NCI-H460 (cell line): Measurements from ENCODE around the gene CACNA1C. TPM values are rescaled to one million over a fixed set of nuclear protein-coding genes. Genes with fewer than 3 reads are reported as not detected.
A peak's percentile ranks its signal among the peaks of the same experiment; 100 is the strongest.

Source experiments
- DNase-seq: peaks from one replicate; pipeline ENCODE4 v3.0.0-alpha.2; 2016; ENCODE audit warnings: low read depth; ENCODE audit errors: extremely low read depth
- total RNA-seq: library from RNA; depleted of rRNA; stranded (reverse); fragments of >200 nt; shearing (Covaris generic); gene quantifications from 2 replicates; pipeline ENCODE4 v1.2.3, GENCODE V29; 2014

Gene CACNA1C
- total RNA-seq, 1 experiment from 2014 or later: 0.37 TPM

DNA sequence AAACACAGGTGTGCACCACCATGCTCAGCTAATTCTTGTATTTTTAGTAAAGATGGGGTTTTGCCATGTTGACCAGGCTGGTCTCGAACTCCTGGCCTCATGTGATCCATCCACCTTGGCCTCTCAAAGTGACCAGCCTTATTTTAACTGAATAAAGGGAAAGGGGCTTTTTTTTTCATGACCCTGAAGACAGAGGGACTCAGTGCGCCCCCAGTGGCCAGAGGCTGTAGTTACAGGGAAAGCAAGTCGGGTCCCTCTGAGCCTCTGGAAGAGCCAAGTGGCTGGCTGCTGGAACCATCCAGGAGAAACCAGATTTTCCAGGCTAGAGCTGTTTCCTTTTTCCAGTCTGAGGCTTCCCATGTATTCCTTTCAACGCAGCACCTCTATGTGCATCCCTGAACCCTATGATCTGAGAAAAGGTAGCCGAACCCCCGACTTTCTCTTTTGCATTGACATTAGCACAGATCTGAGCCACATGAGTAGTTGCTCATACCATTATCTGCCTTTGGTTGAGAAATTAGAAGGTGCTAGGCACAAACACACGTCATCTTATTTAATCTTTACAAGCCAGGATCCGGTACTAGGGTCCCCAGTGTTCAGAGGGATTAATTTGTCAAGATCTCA, 342.7 kb downstream of the CACNA1C start:
- peak; percentile 29 for DNase-seq

DNA sequence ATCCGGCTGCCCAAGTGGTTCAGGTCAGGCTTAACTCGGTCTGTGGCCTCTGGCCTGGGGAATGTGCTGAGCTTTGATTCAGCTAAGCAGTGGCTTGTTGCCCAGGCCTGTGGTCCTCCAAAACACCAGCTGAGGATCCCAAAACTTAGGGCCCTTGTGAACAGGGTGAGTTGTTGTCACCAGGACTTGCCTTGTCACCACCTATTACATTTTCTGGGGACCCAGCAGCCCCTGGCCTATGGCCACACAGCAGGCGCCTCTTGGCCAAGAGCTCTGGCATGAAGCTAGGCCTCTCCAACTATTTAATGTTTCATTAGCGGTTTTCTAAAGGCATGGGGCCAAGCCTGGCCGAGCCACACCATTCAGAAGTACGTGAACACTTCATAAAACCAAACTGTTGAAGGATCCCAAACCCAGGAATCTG, 343.7 kb downstream of the CACNA1C start:
- DNase-seq: no peak

DNA sequence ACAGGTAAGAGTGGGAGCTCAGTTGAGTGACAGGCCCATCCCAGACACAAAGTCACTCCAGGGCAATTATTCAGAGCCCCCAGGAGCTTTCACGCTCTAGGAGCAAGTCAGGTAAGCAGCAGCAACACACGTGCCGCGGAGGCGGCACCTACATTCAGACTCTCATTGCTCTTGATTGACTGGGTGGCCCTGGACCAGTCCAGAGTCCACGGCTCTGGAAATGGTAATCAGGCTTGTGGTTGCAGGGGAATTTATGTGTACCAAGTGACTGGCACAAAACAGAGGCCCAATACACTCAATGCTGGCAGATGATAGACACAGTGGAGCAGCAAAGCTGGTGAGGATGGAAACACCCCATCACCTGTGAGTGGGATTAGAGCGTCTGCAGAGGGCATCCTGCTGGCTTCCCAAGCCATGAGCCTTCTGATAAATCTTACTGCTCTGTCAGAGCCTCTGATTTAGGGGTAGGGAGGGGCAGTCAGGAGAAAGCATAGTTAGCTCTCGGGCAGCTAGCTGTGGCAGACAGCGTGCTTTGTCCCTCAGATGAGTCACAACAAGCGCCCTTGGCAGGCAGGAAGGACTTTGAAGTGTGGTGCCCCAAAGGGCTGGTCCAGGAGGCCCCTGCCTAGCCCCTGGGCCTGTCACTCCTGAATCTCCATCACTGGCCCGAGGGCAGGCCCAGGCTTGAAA, 344.7 kb downstream of the CACNA1C start:
- DNase-seq: no peak

DNA sequence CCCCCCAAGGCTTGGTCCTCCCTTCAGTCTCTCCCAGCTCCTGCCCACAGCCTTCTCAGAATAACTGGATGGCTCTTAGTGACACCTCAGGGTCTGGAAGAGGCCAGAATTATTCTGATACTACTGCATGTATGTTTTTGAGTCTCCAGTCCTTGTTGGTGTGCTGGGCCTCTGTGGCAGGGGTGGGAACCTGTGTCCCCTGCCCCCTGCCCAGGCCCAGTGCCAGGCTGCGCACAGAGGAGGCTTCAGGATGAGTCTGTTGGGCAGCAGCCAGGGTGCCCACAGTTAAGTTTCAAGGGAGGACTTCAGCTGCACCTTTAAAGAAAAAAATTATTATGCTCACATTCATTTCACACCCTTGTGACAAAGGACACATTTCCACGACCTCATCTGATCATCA, 348.3 kb downstream of the CACNA1C start:
- no peak for DNase-seq

DNA sequence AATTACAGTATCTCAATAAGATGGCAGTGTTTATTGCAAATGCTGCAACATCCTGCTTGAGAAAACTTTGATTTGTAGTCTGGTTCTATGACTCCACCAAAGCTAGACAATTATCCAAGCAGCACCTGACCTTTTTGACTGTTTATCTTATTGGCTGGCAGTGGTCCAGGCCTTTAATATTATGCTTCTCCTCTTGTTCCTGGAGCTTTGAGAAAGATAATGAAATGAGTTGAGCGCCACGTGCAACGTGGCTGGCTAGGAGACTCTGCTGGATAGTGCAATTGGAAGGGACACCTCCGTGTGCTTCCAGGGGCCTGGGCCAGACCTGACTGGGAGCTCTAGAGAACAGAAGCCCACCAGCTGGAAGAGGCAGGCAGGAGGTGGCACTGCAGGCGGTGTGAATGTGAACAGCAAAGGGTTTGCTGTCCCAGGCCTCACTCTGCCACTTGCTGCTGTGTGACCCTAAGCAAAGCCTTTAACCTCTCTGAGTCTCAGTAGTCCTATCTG, 349.3 kb downstream of the CACNA1C start:
- DNase-seq: no peak

DNA sequence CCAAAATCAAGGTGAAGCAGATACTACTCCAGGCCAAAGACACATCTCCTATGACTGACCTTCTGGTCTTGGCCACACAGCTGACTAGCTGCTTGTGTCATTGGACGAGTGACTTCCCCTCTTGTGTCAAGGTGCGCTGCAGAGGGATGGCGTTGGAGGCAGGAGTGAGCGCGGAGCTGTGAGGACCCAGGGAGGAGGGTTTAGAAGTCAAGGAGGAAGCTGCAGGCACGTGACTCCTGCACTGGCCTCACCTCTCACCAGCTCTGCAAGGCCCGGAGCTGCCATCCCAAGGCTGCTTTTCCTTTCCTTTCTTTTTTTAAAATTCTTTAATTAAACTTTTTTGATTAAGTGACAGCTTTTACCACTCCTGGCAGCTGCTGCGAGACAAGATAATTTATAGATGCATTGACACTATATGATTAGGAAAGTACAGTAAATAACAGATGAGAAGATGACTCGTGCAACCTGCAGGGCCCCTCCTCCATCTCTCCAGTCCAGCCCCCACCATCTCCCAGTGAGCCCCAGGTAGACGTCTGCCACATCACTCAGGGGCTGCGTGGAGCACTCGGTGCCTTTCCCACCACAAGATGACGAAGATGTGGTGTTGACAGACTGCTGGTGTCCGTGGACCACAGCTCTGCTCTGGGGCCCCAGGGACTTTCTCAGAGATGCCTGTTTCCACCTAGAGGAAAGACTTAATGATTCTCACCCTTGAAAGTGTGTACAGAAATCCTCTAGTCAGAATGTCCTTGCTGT, 350.6 kb downstream of the CACNA1C start:
- no peak for DNase-seq

DNA sequence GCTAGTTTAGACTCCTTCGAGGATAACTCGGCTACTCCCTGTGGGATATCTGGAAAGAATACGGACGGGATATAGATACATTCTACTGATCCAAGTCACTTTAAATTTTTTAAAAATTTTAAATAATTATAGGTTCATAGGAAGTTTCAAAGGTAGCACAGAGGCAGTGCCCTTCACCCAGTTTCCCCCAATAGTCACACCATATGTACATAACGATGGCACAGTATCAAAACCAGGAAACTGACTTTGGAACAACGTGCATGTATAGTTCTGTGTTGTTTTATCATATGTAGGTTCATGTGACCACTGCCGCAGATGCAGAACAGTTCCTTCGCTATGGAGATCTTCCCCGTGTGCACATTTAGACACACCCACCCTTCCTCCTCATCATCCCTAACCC, 352.3 kb downstream of the CACNA1C start:
- no peak for DNase-seq

DNA sequence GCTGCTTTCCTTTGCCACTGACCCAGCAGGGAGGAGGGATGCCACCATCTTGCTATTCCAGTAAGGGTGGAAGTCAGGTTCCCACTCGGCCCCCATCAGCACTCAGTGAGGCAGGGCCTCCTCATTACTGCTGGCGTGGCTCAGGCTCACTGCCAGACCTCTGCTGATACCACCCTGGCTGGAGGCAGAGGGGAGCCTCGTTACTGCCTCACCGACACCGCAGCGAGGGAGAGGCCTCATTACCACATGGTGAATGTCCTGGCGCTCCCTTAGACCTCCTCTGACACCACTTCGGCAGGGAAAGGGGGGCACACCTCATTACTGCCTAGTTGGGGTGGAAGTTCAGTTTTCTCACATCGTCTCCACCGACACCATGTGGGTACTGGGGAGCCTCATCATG, 354.1 kb downstream of the CACNA1C start:
- no peak for DNase-seq

DNA sequence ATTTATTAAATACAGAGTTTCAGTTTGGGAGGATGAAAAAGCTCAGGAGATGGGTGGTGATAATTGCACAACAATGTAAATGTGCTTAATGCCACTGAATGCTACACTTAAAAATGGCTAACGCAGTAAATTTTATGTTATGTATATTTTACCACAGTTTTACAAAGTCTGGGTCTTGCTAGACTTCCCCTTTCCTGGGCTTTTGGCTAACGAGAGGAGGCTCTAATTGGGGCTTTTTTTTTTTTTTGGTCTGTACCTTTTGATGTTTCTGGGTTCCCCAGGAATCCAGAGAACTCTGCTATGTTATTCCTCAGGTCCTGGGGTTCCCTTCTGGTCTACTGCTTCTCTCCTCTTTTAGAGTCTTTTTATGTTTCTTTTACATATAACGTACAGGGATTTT, 355.5 kb downstream of the CACNA1C start:
- DNase-seq: no peak

DNA sequence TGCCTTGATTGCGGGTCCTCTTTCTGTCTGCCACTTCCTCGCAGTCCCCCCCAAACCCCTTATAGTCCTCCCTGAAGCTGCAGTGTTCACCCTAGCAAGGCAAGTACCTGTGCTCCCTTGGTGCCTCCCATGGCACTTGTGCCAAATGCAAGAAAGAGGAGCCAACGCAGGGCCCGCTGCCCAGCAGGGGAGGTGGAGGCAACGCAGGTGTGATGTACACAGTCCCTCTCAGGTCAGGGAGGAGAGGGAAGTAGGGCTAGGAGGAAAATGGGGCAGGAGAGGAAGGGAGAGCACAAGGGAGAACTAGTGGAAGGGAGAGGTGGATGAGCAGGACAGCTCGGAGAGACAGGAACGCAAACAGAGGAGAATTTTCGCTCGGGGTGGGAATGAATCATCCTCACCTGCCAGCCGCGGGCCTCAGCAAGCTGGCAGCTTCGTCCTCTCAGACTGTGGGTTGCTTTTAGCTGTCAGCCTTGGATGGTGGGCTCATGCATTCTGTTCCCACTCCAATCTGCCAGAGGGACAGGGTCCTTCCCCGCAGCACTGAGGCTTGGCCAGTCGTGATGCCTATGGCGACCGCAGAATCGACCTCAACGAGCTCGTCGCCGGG, 357.0 kb downstream of the CACNA1C start:
- DNase-seq: no peak

DNA sequence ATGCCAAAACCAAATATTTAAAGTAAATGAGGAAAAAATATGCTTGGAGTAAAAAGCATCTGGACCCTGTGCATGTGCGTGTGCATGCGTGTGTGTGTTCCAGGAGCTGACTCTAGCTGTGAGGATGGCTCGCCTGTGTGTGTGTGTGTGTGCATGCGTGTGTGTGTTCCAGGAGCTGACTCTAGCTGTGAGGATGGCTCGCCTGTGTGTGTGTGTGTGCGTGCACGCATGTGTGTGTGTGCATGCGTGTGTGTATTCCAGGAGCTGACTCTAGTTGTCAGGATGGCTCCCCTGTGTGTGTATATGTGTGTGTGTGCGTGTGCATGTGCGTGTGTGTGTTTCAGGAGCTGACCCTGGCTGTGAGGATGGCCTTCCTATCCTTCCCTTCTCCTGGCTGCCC, 357.7 kb downstream of the CACNA1C start:
- no peak for DNase-seq

DNA sequence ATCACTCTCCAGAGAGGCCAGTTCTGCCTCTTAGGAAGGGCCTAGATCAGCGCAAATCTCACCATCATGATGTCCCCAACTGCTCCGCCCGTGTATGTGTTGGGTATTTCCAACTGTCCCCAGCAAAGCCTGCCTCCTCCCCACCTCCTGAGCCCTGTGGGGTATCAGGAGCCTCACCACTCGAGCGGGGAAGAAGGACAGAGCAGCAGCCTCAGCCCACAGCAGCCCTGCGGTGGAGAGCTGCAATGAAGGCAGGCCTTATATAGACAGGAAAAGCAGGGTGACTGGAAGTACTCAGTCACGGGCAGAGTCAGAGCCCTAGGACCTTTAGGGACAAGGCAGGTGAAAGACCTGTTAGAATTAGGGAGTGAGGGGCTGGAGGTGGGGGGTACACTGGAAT, 358.2 kb downstream of the CACNA1C start:
- no peak for DNase-seq

DNA sequence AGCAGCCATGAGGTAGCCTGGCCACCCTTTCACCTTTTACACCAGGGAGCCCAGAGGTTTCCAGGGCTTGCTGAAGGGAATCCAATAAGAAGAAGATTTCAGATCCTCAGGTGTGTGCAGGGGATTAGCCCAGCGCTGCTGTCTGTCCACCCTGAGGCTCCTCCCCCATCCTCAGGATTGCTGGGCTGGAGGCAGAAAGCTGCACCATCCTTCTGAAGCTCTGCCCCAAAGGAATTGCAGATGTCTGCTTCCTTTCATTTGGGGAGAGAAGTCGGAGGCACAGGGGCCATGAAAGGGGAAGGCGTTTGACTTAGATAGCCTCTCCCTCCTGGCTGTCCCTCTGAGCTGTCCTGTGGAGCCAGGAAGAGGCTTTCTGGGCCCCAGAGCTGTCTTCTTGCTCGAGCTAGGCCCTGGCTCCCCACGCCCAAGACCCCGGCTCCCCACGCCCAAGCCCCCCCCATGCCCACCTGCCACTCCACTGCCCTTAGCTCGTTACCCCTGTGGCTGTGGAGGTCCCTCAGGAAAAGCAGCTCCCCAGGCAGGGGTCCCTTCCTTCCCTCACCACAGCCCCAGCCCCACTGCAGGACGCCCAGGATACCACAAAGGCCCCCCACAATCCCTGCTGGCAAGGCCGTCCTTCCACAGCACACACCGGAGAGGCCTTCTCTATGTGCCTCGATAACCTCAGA, 359.0 kb downstream of the CACNA1C start:
- DNase-seq: no peak

DNA sequence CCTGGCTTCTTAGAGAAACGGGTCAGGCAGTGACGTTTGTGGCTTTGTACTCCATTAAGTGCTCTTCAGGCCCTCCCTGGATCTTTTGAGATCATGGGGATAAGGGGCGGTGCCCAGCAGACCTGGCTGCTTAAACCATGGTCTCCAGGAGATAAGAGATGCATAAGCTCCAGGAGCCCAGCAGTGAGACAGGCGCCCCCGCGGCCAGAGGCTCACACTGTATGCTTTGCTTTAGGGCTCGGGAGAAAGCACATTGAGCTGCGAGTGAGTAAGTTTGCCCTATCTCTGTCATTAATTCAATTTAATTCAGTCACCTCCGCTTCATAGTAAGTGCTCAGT, 359.5 kb downstream of the CACNA1C start:
- no peak for DNase-seq

DNA sequence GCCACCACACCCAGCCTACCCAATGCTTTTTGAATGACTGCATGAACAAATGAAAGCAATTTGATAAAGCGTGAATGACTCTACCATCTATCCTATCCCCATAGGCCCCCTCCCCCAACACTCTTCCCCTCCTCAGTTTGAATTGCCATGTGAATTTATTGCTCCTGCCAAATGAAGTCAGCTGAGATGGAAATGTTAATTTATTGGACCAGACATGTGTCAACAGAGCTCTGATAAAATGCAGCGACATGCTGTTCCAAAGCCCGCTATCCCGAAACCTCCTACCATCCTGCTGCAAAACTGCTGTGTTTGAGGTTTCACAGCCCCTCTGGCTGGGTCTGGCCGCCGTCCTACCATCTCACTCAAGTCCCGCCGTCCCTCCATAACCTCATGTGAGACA, 360.5 kb downstream of the CACNA1C start:
- DNase-seq: no peak

DNA sequence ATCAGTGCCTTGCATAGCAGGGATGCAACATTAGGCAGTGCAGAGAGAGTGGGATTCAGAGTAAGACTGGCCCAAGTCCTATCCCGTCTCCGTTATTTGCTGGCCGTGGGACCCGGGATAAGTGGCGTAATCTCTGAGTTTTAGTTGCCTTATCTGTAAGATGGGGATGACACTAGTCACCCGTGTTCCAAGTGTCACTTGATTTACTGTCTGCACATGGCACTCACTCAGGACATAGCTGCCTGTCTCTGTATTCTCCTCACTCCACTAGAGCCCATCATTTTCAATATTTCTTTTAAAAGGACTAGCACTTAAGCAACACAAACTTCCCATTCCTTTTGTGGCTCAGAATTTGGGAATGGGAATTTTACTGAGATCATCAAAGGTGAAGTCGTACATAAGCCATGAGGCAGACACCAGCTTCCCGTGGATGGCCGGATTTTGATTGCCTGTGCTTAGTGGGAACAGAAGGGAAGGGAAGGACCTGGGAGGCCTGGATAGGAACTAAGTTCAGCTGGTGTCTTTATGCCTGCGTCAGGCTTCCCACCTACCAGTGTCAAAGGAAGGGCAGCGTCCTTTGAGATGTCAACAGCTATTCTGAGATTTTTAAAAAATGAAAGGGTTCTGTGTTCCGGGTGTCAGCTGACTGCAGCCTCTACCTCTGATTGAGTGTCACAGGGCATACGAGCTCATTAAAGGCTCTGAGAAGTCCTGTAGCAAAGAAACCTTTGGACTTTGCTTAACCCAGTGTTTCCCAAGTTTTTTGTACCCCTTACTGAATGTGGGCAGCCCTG, 361.4 kb downstream of the CACNA1C start:
- DNase-seq: no peak

DNA sequence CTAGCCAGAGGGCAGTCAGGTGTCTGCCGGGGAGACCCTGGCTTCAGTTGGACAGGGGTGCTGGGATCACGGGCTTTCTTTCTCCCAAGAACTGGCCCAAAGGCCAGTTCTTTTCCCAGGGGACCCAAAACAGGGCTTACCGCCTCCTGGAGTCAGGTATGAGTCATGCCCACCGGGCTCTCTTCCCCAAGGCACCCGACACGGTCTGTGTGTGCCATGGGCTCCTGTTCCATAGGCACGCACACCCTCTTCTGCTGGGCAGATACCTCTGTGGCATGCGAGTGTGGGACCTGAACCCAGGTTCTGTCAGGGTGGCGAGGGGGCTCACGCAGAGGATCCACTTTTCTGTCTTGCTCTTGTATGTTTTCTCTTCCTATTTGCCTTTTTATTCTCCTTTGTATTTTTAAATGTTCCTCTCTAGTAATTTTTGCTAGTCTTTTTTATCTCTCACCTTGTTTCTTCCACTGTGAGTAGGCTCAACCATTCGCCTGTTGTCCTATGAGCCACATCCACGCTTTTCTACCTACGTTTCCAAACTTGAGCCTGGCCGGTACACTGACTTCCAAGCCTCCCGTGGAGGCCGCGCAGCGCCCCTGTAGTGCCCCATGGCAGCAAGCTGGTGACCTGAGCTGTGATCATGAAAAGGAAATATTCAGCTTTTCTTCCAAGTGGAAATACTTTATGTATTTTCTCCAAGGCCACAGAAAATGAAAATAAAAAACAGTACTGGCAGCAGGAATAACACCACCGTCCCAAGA, 362.2 kb downstream of the CACNA1C start:
- no peak for DNase-seq

DNA sequence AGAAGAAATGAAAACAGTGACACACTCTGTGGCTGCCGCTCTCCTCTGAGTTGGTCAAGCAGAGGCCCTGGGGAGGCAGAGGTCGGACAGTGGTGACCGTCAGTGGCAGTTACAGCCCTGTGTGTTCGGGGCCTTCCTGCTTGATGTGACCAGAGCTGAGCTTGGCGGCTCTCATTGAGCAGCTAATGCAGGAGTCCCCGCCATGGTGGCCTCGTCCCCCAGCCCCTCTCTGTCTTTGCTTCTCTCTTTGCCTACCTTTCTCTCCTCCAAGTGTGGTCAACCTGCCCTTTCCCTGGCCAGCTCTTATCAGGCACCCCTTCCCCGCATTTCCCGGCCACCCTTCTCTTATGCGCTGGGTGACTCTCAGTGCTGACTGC, 362.8 kb downstream of the CACNA1C start:
- no peak for DNase-seq

DNA sequence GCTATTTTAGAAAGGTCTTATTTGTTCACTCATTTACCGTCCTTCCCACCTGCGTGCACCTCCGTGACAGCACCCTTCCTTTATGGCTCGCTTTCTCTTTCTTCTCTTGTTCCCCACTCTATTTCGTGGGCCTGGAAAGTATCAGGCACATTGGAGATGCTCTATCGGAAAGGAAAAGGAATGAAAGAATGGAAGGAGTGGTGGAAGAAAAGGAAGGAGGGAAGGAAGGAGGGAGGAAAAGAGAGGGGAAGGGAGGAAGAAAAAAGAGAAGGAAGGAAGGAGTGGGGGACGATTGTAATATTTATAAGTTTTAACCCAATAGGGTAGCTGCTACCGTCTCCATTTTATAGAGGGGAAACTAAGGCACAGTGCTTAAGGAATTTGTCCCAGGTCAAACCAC, 363.4 kb downstream of the CACNA1C start:
- no peak for DNase-seq
